Mesenchymal stem cell (in vitro differentiated cells and primary cell): ENCODE results near the gene SORCS3.

Source experiments
- DNase-seq: peaks from one replicate; pipeline ENCODE4 v3.0.0-alpha.2; 2013
- H2AFZ ChIP-seq: one replicate; pipeline ENCODE4 v1.6.1; 2013; ENCODE audit warnings: low read depth, mild to moderate bottlenecking, control low read depth, inconsistent platforms, low read length, moderate library complexity
- H2AK5ac ChIP-seq: 2 replicates; pipeline ENCODE4 v1.6.1; 2013; ENCODE audit warnings: low read length, moderate library complexity, mild to moderate bottlenecking, inconsistent platforms; ENCODE audit not compliant: severe bottlenecking
- H2BK120ac ChIP-seq: one replicate; pipeline ENCODE4 v1.6.1; 2013; ENCODE audit warnings: low read depth, mild to moderate bottlenecking, inconsistent platforms, low read length, moderate library complexity
- H2BK12ac ChIP-seq, 2 experiments: one replicate each; pipeline ENCODE4 v1.6.1; 2013; ENCODE audit warnings: inconsistent platforms in 2 of 2, low read length in 2 of 2, mild to moderate bottlenecking in 2 of 2, moderate library complexity in 2 of 2, control low read depth in 1 of 2
- H2BK15ac ChIP-seq: one replicate; pipeline ENCODE4 v1.6.1; 2013; ENCODE audit warnings: mild to moderate bottlenecking, low read depth, inconsistent platforms; ENCODE audit not compliant: poor library complexity, severe bottlenecking
- H2BK5ac ChIP-seq: 2 replicates; pipeline ENCODE4 v1.6.1; 2013; ENCODE audit warnings: low read depth, mild to moderate bottlenecking, low read length, control low read depth, inconsistent platforms; ENCODE audit not compliant: poor library complexity, severe bottlenecking
- H3K14ac ChIP-seq, 2 experiments: one replicate each; pipeline ENCODE4 v1.6.1; 2013; ENCODE audit warnings: inconsistent platforms in 2 of 2, low read length in 2 of 2, control low read depth in 1 of 2, mild to moderate bottlenecking in 1 of 2, moderate library complexity in 1 of 2
- H3K18ac ChIP-seq, 2 experiments: one replicate each; pipeline ENCODE4 v1.6.1; 2013; ENCODE audit warnings: inconsistent platforms in 2 of 2, low read length in 2 of 2, control low read depth in 1 of 2, low read depth in 1 of 2, mild to moderate bottlenecking in 1 of 2
- H3K23ac ChIP-seq, 2 experiments: one replicate each; pipeline ENCODE4 v1.6.1; 2013; ENCODE audit warnings: inconsistent platforms in 2 of 2, low read length in 2 of 2, mild to moderate bottlenecking in 2 of 2, moderate library complexity in 2 of 2, control low read depth in 1 of 2
- H3K27ac ChIP-seq: 2 replicates; pipeline ENCODE4 v1.5.1; 2013; ENCODE audit warnings: mild to moderate bottlenecking, moderate library complexity, low read length, control low read depth, inconsistent platforms; ENCODE audit not compliant: poor library complexity, severe bottlenecking
- H3K27me3 ChIP-seq, 2 experiments: 2 replicates each; pipeline versions ENCODE4 v1.6.1 to v1.7.0; 2013; ENCODE audit warnings: low read length in 2 of 2, mild to moderate bottlenecking in 2 of 2, moderate library complexity in 2 of 2, control low read depth in 1 of 2, inconsistent platforms in 1 of 2; ENCODE audit not compliant: control insufficient read depth in 1 of 2, insufficient read depth in 1 of 2
- H3K36me3 ChIP-seq, 2 experiments: 2 replicates each; pipeline versions ENCODE4 v1.6.1 to v1.7.0; 2013; ENCODE audit warnings: low read length in 2 of 2, control low read depth in 1 of 2, inconsistent platforms in 1 of 2, low read depth in 1 of 2, mild to moderate bottlenecking in 1 of 2; ENCODE audit not compliant: insufficient read depth in 2 of 2, control insufficient read depth in 1 of 2
- H3K4ac ChIP-seq, 2 experiments: one replicate each; pipeline ENCODE4 v1.6.1; 2013; ENCODE audit warnings: inconsistent platforms in 2 of 2, low read length in 2 of 2, mild to moderate bottlenecking in 2 of 2, moderate library complexity in 2 of 2, control low read depth in 1 of 2, low read depth in 1 of 2
- H3K4me1 ChIP-seq: 2 replicates; pipeline ENCODE4 v1.6.1; 2013; ENCODE audit warnings: low read depth, low read length, control low read depth; ENCODE audit not compliant: control insufficient read depth, insufficient read depth
- H3K4me2 ChIP-seq: 2 replicates; pipeline ENCODE4 v1.6.1; 2013; ENCODE audit warnings: low read length, mild to moderate bottlenecking, inconsistent platforms; ENCODE audit not compliant: poor library complexity, severe bottlenecking
- H3K4me3 ChIP-seq, 2 experiments: 2 replicates each; pipeline versions ENCODE4 v1.5.1 to v1.7.0; 2013; ENCODE audit warnings: low read length in 2 of 2, mild to moderate bottlenecking in 2 of 2, control low read depth in 1 of 2, low read depth in 1 of 2; ENCODE audit not compliant: insufficient read depth in 1 of 2
- H3K79me1 ChIP-seq: replicated peaks from 2 replicates; pipeline ENCODE4 v1.6.1; 2013; ENCODE audit warnings: mild to moderate bottlenecking, control low read depth, low read length, inconsistent platforms; ENCODE audit not compliant: poor library complexity, severe bottlenecking
- H3K9ac ChIP-seq: 2 replicates; pipeline ENCODE4 v1.7.0; 2013; ENCODE audit warnings: mild to moderate bottlenecking, low read length, moderate library complexity
- H3K9me3 ChIP-seq: 2 replicates; pipeline ENCODE4 v1.7.0; 2013; ENCODE audit warnings: mild to moderate bottlenecking, low read length; ENCODE audit not compliant: control insufficient read depth
- H4K8ac ChIP-seq: one replicate; pipeline ENCODE4 v1.6.1; 2013; ENCODE audit warnings: inconsistent platforms, mild to moderate bottlenecking, low read length, moderate library complexity
- H4K91ac ChIP-seq: one replicate; pipeline ENCODE4 v1.6.1; 2013; ENCODE audit warnings: mild to moderate bottlenecking, low read length, inconsistent platforms
- WGBS: methylation state at CpG from one replicate; pipeline ENCODE4 v1.1.7; 2013; ENCODE audit warnings: mixed read lengths; 5-methylcytosine and 5-hydroxymethylcytosine counted together

SORCS3 gene

DNA sequence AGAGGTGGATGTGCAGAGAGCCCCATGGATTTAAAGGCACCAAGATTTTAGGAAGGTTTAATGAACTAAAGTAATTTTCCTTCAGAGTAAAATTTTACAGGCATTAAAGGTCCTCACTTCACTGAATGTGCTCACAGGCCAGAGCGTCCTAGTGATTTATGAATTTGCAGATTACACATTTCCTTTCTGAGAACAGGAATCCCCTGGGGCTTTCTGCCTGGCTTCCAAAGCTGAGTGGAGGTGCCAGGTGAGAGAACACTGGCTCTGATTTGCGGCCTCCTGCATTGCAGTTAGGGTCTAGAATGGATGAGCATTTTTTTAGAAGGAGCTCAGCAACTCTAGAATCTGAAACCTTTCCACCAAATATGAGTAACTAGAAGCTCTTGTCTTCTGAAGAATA, 194.3 kb downstream of the SORCS3 start:
- DNase-seq, result no peak
- H2BK5ac ChIP-seq, result no peak overlapping the region
- no peaks in the 10 kb centered on the region for H3K36me3 ChIP-seq
- no peak overlapping the region for H2BK120ac ChIP-seq
- no peak overlapping the region for H2BK15ac ChIP-seq
- H3K18ac ChIP-seq, result no peak overlapping the region
- H3K27me3 ChIP-seq, result no peaks in the 10 kb centered on the region
- H3K4ac ChIP-seq, result no peak overlapping the region
- H3K4me3 ChIP-seq, result no peak overlapping the region
- no peak overlapping the region for H4K8ac ChIP-seq
- H3K4me1 ChIP-seq, result no peaks in the 10 kb centered on the region
- no peak overlapping the region for H2BK12ac ChIP-seq
- no peak overlapping the region for H4K91ac ChIP-seq
- H3K9me3 ChIP-seq, result peaks cover 1% of the 10 kb centered on the region
- H3K79me1 ChIP-seq, result no peaks in the 10 kb centered on the region
- H3K23ac ChIP-seq, result no peak overlapping the region
- H3K14ac ChIP-seq, result no peak overlapping the region
- no peak overlapping the region for H3K27ac ChIP-seq
- 62% methylated on average over 2 of the region's 2 CpGs for WGBS
- no peak overlapping the region for H3K4me2 ChIP-seq
- H3K9ac ChIP-seq, result no peak overlapping the region
- no peak overlapping the region for H2AFZ ChIP-seq
- no peak overlapping the region for H2AK5ac ChIP-seq

DNA sequence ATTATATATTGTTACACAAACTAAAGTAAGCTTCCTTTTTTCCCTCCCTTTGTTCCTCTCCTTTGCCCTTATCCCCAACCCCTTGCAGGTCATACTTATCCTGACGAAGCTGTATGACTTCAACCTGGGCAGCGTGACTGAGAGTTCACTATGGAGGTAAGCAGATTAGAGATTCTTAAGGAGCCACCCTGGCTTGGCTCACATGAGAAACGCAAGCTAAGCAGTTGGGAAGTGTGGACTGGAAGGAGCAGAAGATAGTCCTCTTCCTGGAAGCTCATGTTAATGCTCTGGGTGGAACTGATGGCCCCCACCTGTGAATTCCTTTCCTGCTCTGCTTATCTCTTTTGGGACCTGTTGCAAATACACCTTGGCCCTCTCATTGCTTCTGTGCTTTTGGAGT, 201.6 kb downstream of the SORCS3 start:
- Histone ChIP-seq H3K18ac (no peak overlapping the region), H3K36me3 (no peaks in the 10 kb centered on the region), H3K9me3 (no peaks in the 10 kb centered on the region), H3K14ac (no peak overlapping the region), H3K79me1 (no peaks in the 10 kb centered on the region), H3K27ac (no peak overlapping the region), H2BK5ac (no peak overlapping the region), H4K8ac (no peak overlapping the region), H2BK120ac (no peak overlapping the region), H3K4me1 (no peaks in the 10 kb centered on the region), H3K9ac (no peak overlapping the region), H3K4me2 (no peak overlapping the region), H4K91ac (no peak overlapping the region), H3K23ac (no peak overlapping the region), H2AFZ (no peak overlapping the region), H2AK5ac (no peak overlapping the region), H2BK15ac (no peak overlapping the region), H3K4ac (no peak overlapping the region), H3K27me3 (no peaks in the 10 kb centered on the region), H2BK12ac (no peak overlapping the region), H3K4me3 (no peak overlapping the region)
- DNase-seq, result no peak
- WGBS, result 49% methylated on average over 3 of the region's 3 CpGs

DNA sequence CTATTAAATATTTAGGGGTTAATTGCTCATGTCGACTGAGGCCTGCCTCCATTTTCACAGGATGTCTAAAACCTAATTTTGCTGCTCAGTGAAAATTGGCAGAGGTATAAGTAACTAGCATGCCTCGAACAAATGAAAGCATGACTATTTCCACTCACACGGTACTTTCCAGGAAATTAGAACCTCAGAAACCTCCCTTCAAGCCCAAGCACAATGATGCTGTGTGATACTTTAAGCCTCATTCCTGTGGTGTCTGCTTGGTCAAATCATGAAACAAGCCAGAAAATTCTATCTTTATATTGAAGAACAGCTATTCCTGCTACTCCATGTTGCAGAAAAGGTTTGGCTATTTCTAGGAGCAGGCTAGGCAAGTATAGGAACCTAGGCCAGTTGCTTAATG, 203.0 kb downstream of the SORCS3 start:
- Histone ChIP-seq H3K79me1 (no peaks in the 10 kb centered on the region), H3K4me2 (no peak overlapping the region), H2AK5ac (no peak overlapping the region), H2BK15ac (no peak overlapping the region), H3K27ac (no peak overlapping the region), H3K27me3 (no peaks in the 10 kb centered on the region), H2BK12ac (no peak overlapping the region), H3K36me3 (no peaks in the 10 kb centered on the region), H3K18ac (no peak overlapping the region), H4K91ac (no peak overlapping the region), H4K8ac (no peak overlapping the region), H2AFZ (no peak overlapping the region), H2BK5ac (no peak overlapping the region), H3K4ac (no peak overlapping the region), H3K23ac (no peak overlapping the region), H3K4me1 (no peaks in the 10 kb centered on the region), H3K9me3 (no peaks in the 10 kb centered on the region), H3K9ac (no peak overlapping the region), H2BK120ac (no peak overlapping the region), H3K14ac (no peak overlapping the region), H3K4me3 (no peak overlapping the region)
- 66% methylated on average over 3 of the region's 3 CpGs for WGBS
- no peak for DNase-seq

DNA sequence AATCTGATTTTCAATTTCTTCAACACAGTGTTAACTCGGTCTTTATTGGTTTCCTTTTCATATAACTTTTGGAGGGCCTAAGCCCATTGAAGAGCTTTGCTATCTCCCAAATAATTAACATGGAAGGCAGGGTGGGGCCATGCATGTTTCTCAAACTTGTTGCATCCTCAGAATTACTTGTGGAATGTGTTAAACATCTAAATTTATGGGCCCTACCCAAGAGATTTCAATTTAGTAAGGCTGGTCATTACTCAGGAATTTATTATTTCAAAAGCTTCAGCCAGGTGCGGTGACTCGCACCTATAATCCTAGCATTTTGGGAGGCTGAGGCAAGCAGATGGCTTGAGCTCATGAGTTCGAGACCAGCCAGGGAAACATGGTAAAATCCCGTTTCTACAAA, 208.9 kb downstream of the SORCS3 start:
- H4K91ac ChIP-seq, result no peak overlapping the region
- no peak overlapping the region for H3K4me3 ChIP-seq
- H3K27ac ChIP-seq, result no peak overlapping the region
- H2BK120ac ChIP-seq, result no peak overlapping the region
- no peaks in the 10 kb centered on the region for H3K79me1 ChIP-seq
- no peak overlapping the region for H2AFZ ChIP-seq
- no peak overlapping the region for H3K4ac ChIP-seq
- H4K8ac ChIP-seq, result no peak overlapping the region
- H3K18ac ChIP-seq, result no peak overlapping the region
- H3K14ac ChIP-seq, result no peak overlapping the region
- H3K27me3 ChIP-seq, result no peaks in the 10 kb centered on the region
- no peak overlapping the region for H2BK15ac ChIP-seq
- H2BK12ac ChIP-seq, result no peak overlapping the region
- no peak overlapping the region for H3K9ac ChIP-seq
- no peaks in the 10 kb centered on the region for H3K9me3 ChIP-seq
- DNase-seq, result no peak
- H3K4me2 ChIP-seq, result no peak overlapping the region
- no peak overlapping the region for H3K23ac ChIP-seq
- 75% methylated on average over 5 of the region's 5 CpGs for WGBS
- no peak overlapping the region for H2BK5ac ChIP-seq
- H2AK5ac ChIP-seq, result no peak overlapping the region
- no peaks in the 10 kb centered on the region for H3K4me1 ChIP-seq
- no peaks in the 10 kb centered on the region for H3K36me3 ChIP-seq
